Left lung (tissue), 10 donors: Measurements from ENCODE around the gene BRSK2. TPM values are rescaled to one million over a fixed set of nuclear protein-coding genes. Genes with fewer than 3 reads are reported as not detected.
A peak's percentile ranks its signal among the peaks of the same experiment; 100 is the strongest.

Source experiments
- ATAC-seq: fragments of 200-7000 bp; cut with Tn5 transposase; one replicate; pipeline ENCODE4 v1.9.1; 2020; ENCODE audit warnings: moderate library complexity
- DNase-seq, 4 donors: peaks; one replicate each; pipeline ENCODE4 v3.0.0-alpha.2; 2013 to 2020
- H3K27ac ChIP-seq, 2 donors: fragments of 200-600 bp; sonication (generic) in 1 of 2; one replicate each; pipeline versions ENCODE4 v1.5.0 to v1.8.0; 2020 to 2021
- H3K27me3 ChIP-seq, 2 donors: fragments of 200-600 bp; sonication (generic) in 1 of 2; one replicate each; pipeline versions ENCODE4 v1.5.0 to v1.8.0; 2020 to 2021
- H3K36me3 ChIP-seq, 2 donors: fragments of 200-600 bp; sonication (generic) in 1 of 2; one replicate each; pipeline versions ENCODE4 v1.5.0 to v1.8.0; 2020 to 2021
- H3K4me1 ChIP-seq, 2 donors: fragments of 200-600 bp; one replicate each; pipeline ENCODE4 v1.8.0; 2021
- H3K4me3 ChIP-seq, 2 donors: fragments of 200-600 bp; sonication (generic) in 1 of 2; one replicate each; pipeline versions ENCODE4 v1.5.0 to v1.8.0; 2020 to 2021; ENCODE audit warnings: mild to moderate bottlenecking in 1 of 2
- H3K9me3 ChIP-seq, 2 donors: fragments of 200-600 bp; sonication (generic) in 1 of 2; one replicate each; pipeline versions ENCODE4 v1.5.0 to v1.8.0; 2020 to 2021
- CTCF ChIP-seq, 2 donors: fragments of 200-600 bp; sonication (generic) in 1 of 2; IDR thresholded peaks; one replicate each; pipeline versions ENCODE4 v1.5.0 to v1.8.0; 2021; ENCODE audit warnings: antibody characterized with exemption in 2 of 2
- intact Hi-C, 2 donors: fragments of 100-400 bp; cut with DNase I; formaldehyde crosslinking; loops; one replicate each; pipeline versions ENCODE4 v1.11.2 to v1.14.2; 2022
- polyA plus RNA-seq, 6 donors: library from polyadenylated mRNA; unstranded; fragments of 120-200 nt; gene quantifications; one replicate each; pipeline ENCODE4 v1.2.1, GENCODE V29; 2013; ENCODE audit not compliant: insufficient read length in 6 of 6
- total RNA-seq, 2 donors: library from RNA; stranded (reverse); fragmentation: NEBNext Ultra II Directional; extraction: Animal tissue kit (Norgen Biotek cat#: 25700); gene quantifications; one replicate each; pipeline ENCODE4 v1.2.1, GENCODE V29; 2021
- donor health status: DM: no; HTN: yes; CAD: no.
- donor health status: DM: no; HTN: no; CAD: no.

The BRSK2 gene
- total and polyA plus RNA-seq, 8 donors: 0.13 to 1.1 (median 0.69) TPM

GRCh38 chr11:1360181-1360834, 29.4 kb upstream of the BRSK2 start:
- DNase-seq (peak in 1 of 4 donors; percentile 73), ATAC-seq (no peak)
- Histone ChIP-seq H3K27me3 (peaks cover 0 to 9% of the 10 kb centered on the region in 2 donors), H3K36me3 (no peaks in the 10 kb centered on the region), H3K9me3 (peaks cover 0 to 9% of the 10 kb centered on the region in 2 donors), H3K4me3 (no peak overlapping the region), H3K27ac (no peak overlapping the region), H3K4me1 (no peaks in the 10 kb centered on the region)
- intact Hi-C loops: no loop called here
- no peak for TF ChIP-seq CTCF (IDR thresholded peaks at IDR 0.05)

- DNase-seq (no peak), ATAC-seq (no peak)
- Histone ChIP-seq H3K9me3 (peaks cover 0 to 13% of the 10 kb centered on the region in 2 donors), H3K27ac (no peak overlapping the region), H3K4me1 (no peaks in the 10 kb centered on the region), H3K27me3 (peaks cover 0 to 8% of the 10 kb centered on the region in 2 donors), H3K4me3 (no peak overlapping the region), H3K36me3 (no peaks in the 10 kb centered on the region)
- intact Hi-C loops: no loop called here
- TF ChIP-seq CTCF (IDR thresholded peaks at IDR 0.05): no peak
Observed at GRCh38 chr11:1360835-1361357, 28.8 kb upstream of the BRSK2 start.

- no peak for TF ChIP-seq CTCF (IDR thresholded peaks at IDR 0.05)
- ATAC-seq (no peak), DNase-seq (no peak)
- Histone ChIP-seq H3K27me3 (peaks cover 0 to 8% of the 10 kb centered on the region in 2 donors), H3K36me3 (no peaks in the 10 kb centered on the region), H3K4me3 (no peak overlapping the region), H3K4me1 (no peaks in the 10 kb centered on the region), H3K9me3 (peaks cover 0 to 20% of the 10 kb centered on the region in 2 donors), H3K27ac (no peak overlapping the region)
- intact Hi-C loops: no loop called here
Observed at GRCh38 chr11:1361882-1362281, 27.9 kb upstream of the BRSK2 start.

GRCh38 chr11:1367721-1368120, 22.0 kb upstream of the BRSK2 start:
- H3K9me3 ChIP-seq: peaks cover 0 to 25% of the 10 kb centered on the region in 2 donors
- no peaks in the 10 kb centered on the region for H3K4me1 ChIP-seq
- no peaks in the 10 kb centered on the region for H3K36me3 ChIP-seq
- TF ChIP-seq CTCF (IDR thresholded peaks at IDR 0.05): no peak
- H3K4me3 ChIP-seq: no peak overlapping the region
- DNase-seq: peak in 1 of 4 donors; percentile 47
- intact Hi-C loops: no loop called here
- no peak overlapping the region for H3K27ac ChIP-seq
- no peak for ATAC-seq
- H3K27me3 ChIP-seq: peaks cover 0 to 48% of the 10 kb centered on the region in 2 donors

GRCh38 chr11:1368216-1368615, 21.5 kb upstream of the BRSK2 start:
- no peak for TF ChIP-seq CTCF (IDR thresholded peaks at IDR 0.05)
- no peak for ATAC-seq
- intact Hi-C loops: no loop called here
- H3K9me3 ChIP-seq: peaks cover 0 to 25% of the 10 kb centered on the region in 2 donors
- H3K4me1 ChIP-seq: no peaks in the 10 kb centered on the region
- no peak overlapping the region for H3K4me3 ChIP-seq
- peaks cover 0 to 48% of the 10 kb centered on the region in 2 donors for H3K27me3 ChIP-seq
- H3K36me3 ChIP-seq: no peaks in the 10 kb centered on the region
- peak in 1 of 4 donors; percentile 47 for DNase-seq
- no peak overlapping the region for H3K27ac ChIP-seq
